GM23338 (cell line): ENCODE data around the gene PROSER2. TPM values are rescaled to one million over a fixed set of nuclear protein-coding genes. Genes with fewer than 3 reads are reported as not detected.

ENCODE experiments used
- ATAC-seq: fragments of 200-7000 bp; cut with Tn5 transposase; 3 replicates; pipeline ENCODE4 v1.9.1; 2020
- DNase-seq: peaks from one replicate; pipeline ENCODE4 v3.0.0-alpha.2; 2015; ENCODE audit warnings: low spot score
- H2AFZ ChIP-seq: fragments of 200-600 bp; sonication (generic); 2 replicates; pipeline ENCODE4 v1.8.0; 2016; ENCODE audit warnings: antibody characterized with exemption, mild to moderate bottlenecking, moderate library complexity
- H3F3A ChIP-seq: fragments of 200-600 bp; sonication (generic); replicated peaks from 2 replicates; pipeline ENCODE4 v1.8.0; 2017; ENCODE audit warnings: antibody characterized with exemption, mixed run types, low read depth
- H3K27ac ChIP-seq: fragments of 200-600 bp; sonication (generic); 2 replicates; pipeline ENCODE4 v1.6.1; 2016; ENCODE audit warnings: low read depth
- H3K27me3 ChIP-seq: fragments of 200-600 bp; sonication (generic); 2 replicates; pipeline ENCODE4 v1.8.0; 2016; ENCODE audit warnings: mild to moderate bottlenecking, mixed run types, moderate library complexity; ENCODE audit not compliant: insufficient read depth
- H3K36me3 ChIP-seq: fragments of 200-600 bp; sonication (generic); 2 replicates; pipeline ENCODE4 v1.8.0; 2016; ENCODE audit warnings: mild to moderate bottlenecking; ENCODE audit not compliant: insufficient read depth
- H3K4me1 ChIP-seq: fragments of 200-600 bp; sonication (generic); 2 replicates; pipeline ENCODE4 v1.8.0; 2016; ENCODE audit warnings: mild to moderate bottlenecking, moderate library complexity; ENCODE audit not compliant: insufficient read depth
- H3K4me2 ChIP-seq: fragments of 200-600 bp; sonication (generic); 2 replicates; pipeline ENCODE4 v1.7.1; 2017; ENCODE audit warnings: mixed run types
- H3K4me3 ChIP-seq: fragments of 200-600 bp; sonication (generic); 2 replicates; pipeline ENCODE4 v1.6.1; 2016; ENCODE audit warnings: mixed run types
- H3K79me2 ChIP-seq: fragments of 200-600 bp; sonication (generic); replicated peaks from 2 replicates; pipeline ENCODE4 v1.8.0; 2017; ENCODE audit warnings: mild to moderate bottlenecking; ENCODE audit not compliant: insufficient read depth
- H3K9me2 ChIP-seq: fragments of 200-600 bp; sonication (generic); 2 replicates; pipeline ENCODE4 v1.8.0; 2017; ENCODE audit not compliant: insufficient read depth
- H4K20me1 ChIP-seq: fragments of 200-600 bp; sonication (generic); replicated peaks from 2 replicates; pipeline ENCODE4 v1.8.0; 2017; ENCODE audit warnings: mild to moderate bottlenecking; ENCODE audit not compliant: insufficient read depth
- H3K27ac Mint-ChIP-seq: 2 replicates; pipeline ENCODE4 v1.8.0; 2020; ENCODE audit warnings: inconsistent platforms, mild to moderate bottlenecking, moderate library complexity, mixed read lengths
- H3K27me3 Mint-ChIP-seq: 3 replicates; pipeline ENCODE4 v1.8.0; 2022; ENCODE audit warnings: low read depth, mild to moderate bottlenecking, moderate library complexity, mixed read lengths, inconsistent platforms; ENCODE audit not compliant: insufficient read depth, poor library complexity
- H3K36me3 Mint-ChIP-seq: 3 replicates; pipeline ENCODE4 v1.8.0; 2021; ENCODE audit warnings: low read depth, mild to moderate bottlenecking, inconsistent platforms, moderate library complexity, mixed read lengths
- H3K4me1 Mint-ChIP-seq: 3 replicates; pipeline ENCODE4 v1.8.0; 2020; ENCODE audit warnings: mild to moderate bottlenecking, inconsistent platforms, mixed read lengths
- H3K4me3 Mint-ChIP-seq: 3 replicates; pipeline ENCODE4 v1.8.0; 2021; ENCODE audit warnings: moderate library complexity, mild to moderate bottlenecking, inconsistent platforms, mixed read lengths
- H3K9me3 Mint-ChIP-seq: 3 replicates; pipeline ENCODE4 v1.8.0; 2020; ENCODE audit warnings: moderate library complexity, mild to moderate bottlenecking, inconsistent platforms, mixed read lengths
- CREB1 ChIP-seq: fragments of 250-450 bp; sonication (Bioruptor Pico); IDR thresholded peaks from 2 replicates; pipeline ENCODE4 v1.5.0; 2020; ENCODE audit warnings: low read depth, mild to moderate bottlenecking, moderate library complexity
- ETS1 ChIP-seq: IDR thresholded peaks from 2 replicates; pipeline ENCODE4 v1.6.1; 2016; ENCODE audit warnings: antibody characterized with exemption
- EZH2 ChIP-seq: fragments of 200-600 bp; sonication (generic); IDR thresholded peaks from one replicate; pipeline ENCODE4 v1.8.0; 2017; ENCODE audit warnings: antibody characterized with exemption, mild to moderate bottlenecking, low read depth; ENCODE audit not compliant: unreplicated experiment
- EZH2phosphoT487 ChIP-seq: fragments of 200-600 bp; sonication (generic); IDR thresholded peaks from one replicate; pipeline ENCODE4 v1.8.1; 2018; ENCODE audit warnings: antibody characterized with exemption; ENCODE audit not compliant: unreplicated experiment
- JUNB ChIP-seq: IDR thresholded peaks from one replicate; pipeline ENCODE4 v1.6.1; 2016; ENCODE audit warnings: antibody characterized with exemption; ENCODE audit not compliant: unreplicated experiment
- NANOG ChIP-seq: IDR thresholded peaks from 2 replicates; pipeline ENCODE4 v1.6.1; 2016; ENCODE audit warnings: antibody characterized with exemption, borderline replicate concordance
- POLR2AphosphoS5 ChIP-seq: IDR thresholded peaks from 2 replicates; pipeline ENCODE4 v1.6.1; 2016; ENCODE audit warnings: antibody characterized with exemption, low read depth
- REST ChIP-seq: IDR thresholded peaks from one replicate; pipeline ENCODE4 v1.6.1; 2018; ENCODE audit warnings: antibody characterized with exemption; ENCODE audit not compliant: unreplicated experiment
- STAT1 ChIP-seq: IDR thresholded peaks from one replicate; pipeline ENCODE4 v1.6.1; 2016; ENCODE audit warnings: antibody characterized with exemption; ENCODE audit not compliant: unreplicated experiment
- ZNF114 ChIP-seq: fragments of 250-450 bp; sonication (Bioruptor Pico); IDR thresholded peaks from 2 replicates; pipeline ENCODE4 v1.5.0; 2020; ENCODE audit warnings: mild to moderate bottlenecking, moderate library complexity
- ZNF331 ChIP-seq: fragments of 250-450 bp; sonication (Bioruptor Pico); IDR thresholded peaks from 2 replicates; pipeline ENCODE4 v1.5.0; 2020; ENCODE audit warnings: low read depth, mild to moderate bottlenecking, moderate library complexity
- ZNF462 ChIP-seq: fragments of 250-450 bp; sonication (Bioruptor Pico); IDR thresholded peaks from 2 replicates; pipeline ENCODE4 v1.5.0; 2020; ENCODE audit warnings: mild to moderate bottlenecking, moderate library complexity
- polyA plus RNA-seq: library from polyadenylated mRNA; unstranded; fragments of >200 nt; fragmentation: Nextera tagmentation; extraction: Ambion mirVana; gene quantifications from 2 replicates; pipeline ENCODE4 v1.2.1, GENCODE V29; 2016
- total RNA-seq: library from RNA; depleted of rRNA; stranded (reverse); fragments of >200 nt; shearing (Covaris generic); gene quantifications from 2 replicates; pipeline ENCODE4 v1.2.3, GENCODE V29; 2014
- TF ChIP-seq, protein P1 (sequence below), 2 experiments: fragments of 200-600 bp in 1 of 2; sonication (generic) in 1 of 2; conservative IDR thresholded peaks; 2 replicates each; pipeline versions ENCODE4 v1.5.1 to v1.6.1; 2016 to 2017; ENCODE audit warnings: antibody characterized with exemption in 2 of 2, low read depth in 2 of 2, mild to moderate bottlenecking in 2 of 2, moderate library complexity in 1 of 2

The PROSER2 gene
- total and polyA plus RNA-seq, 2 experiments from 2014 or later, result 4.2 to 10.8 TPM

GRCh38 chr10:11849911-11850310 is 26.8 kb downstream of the PROSER2 start:
- Histone ChIP-seq H3K27me3 (no peaks in the 10 kb centered on the region), H2AFZ (no peak overlapping the region), H3K4me2 (no peak overlapping the region), H3K36me3 (no peaks in the 10 kb centered on the region), H3K4me3 (no peak overlapping the region), H3K27ac (no peak overlapping the region), H3K79me2 (no peaks in the 10 kb centered on the region), H3K9me2 (no peaks in the 10 kb centered on the region), H3F3A (no peaks in the 10 kb centered on the region), H4K20me1 (no peaks in the 10 kb centered on the region), H3K4me1 (no peaks in the 10 kb centered on the region)
- H3K4me3 Mint-ChIP-seq, result no peak overlapping the region
- H3K27ac Mint-ChIP-seq, result no peak overlapping the region
- TF ChIP-seq EZH2phosphoT487 (no peak), POLR2AphosphoS5 (no peak), CREB1 (CRISPR knock-in tag) (no peak), STAT1 (no peak), ZNF114 (no peak), JUNB (no peak), REST (no peak), ETS1 (no peak), ZNF331 (no peak), ZNF462 (CRISPR knock-in tag) (no peak), EZH2 (no peak), NANOG (no peak)
- TF ChIP-seq, protein P1, sequence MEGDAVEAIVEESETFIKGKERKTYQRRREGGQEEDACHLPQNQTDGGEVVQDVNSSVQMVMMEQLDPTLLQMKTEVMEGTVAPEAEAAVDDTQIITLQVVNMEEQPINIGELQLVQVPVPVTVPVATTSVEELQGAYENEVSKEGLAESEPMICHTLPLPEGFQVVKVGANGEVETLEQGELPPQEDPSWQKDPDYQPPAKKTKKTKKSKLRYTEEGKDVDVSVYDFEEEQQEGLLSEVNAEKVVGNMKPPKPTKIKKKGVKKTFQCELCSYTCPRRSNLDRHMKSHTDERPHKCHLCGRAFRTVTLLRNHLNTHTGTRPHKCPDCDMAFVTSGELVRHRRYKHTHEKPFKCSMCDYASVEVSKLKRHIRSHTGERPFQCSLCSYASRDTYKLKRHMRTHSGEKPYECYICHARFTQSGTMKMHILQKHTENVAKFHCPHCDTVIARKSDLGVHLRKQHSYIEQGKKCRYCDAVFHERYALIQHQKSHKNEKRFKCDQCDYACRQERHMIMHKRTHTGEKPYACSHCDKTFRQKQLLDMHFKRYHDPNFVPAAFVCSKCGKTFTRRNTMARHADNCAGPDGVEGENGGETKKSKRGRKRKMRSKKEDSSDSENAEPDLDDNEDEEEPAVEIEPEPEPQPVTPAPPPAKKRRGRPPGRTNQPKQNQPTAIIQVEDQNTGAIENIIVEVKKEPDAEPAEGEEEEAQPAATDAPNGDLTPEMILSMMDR (conservative IDR thresholded peaks at IDR 0.05; ENCODE audit: low read depth in 2 of 2), result no peak
- H3K9me3 Mint-ChIP-seq, result no peaks in the 10 kb centered on the region
- peaks cover 8% of the 10 kb centered on the region for H3K27me3 Mint-ChIP-seq
- H3K36me3 Mint-ChIP-seq, result peaks cover 14% of the 10 kb centered on the region
- no peak; the same call in 1 of the 3 replicates for ATAC-seq
- H3K4me1 Mint-ChIP-seq, result no peaks in the 10 kb centered on the region
- no peak for DNase-seq
